Gastroesophageal sphincter (tissue), 3 donors: Measurements from ENCODE around the gene PRX.

Experiments used
- CTCF ChIP-seq, 4 experiments: fragments of 200-600 bp in 2 of 4; fragments of 450-650 bp in 2 of 4; sonication (generic) in 1 of 4; IDR thresholded peaks; one replicate each; pipeline ENCODE4 v1.5.1; 2017 to 2019; ENCODE audit warnings: antibody characterized with exemption in 4 of 4, mild to moderate bottlenecking in 2 of 4, moderate library complexity in 2 of 4
- EP300 ChIP-seq: sonication (generic); formaldehyde crosslinking; IDR thresholded peaks from one replicate; pipeline ENCODE4 v1.6.1; 2017; ENCODE audit warnings: antibody characterized with exemption, mild to moderate bottlenecking
- POLR2A ChIP-seq, 2 donors: fragments of 450-650 bp; IDR thresholded peaks; one replicate each; pipeline ENCODE4 v1.6.1; 2017; ENCODE audit warnings: antibody characterized with exemption in 2 of 2, mild to moderate bottlenecking in 2 of 2, moderate library complexity in 1 of 2
- POLR2AphosphoS5 ChIP-seq: sonication (generic); formaldehyde crosslinking; IDR thresholded peaks from one replicate; pipeline ENCODE4 v1.6.1; 2017; ENCODE audit warnings: antibody characterized with exemption

GRCh38 chr19:40355975-40356680 is 57.0 kb downstream of the PRX start:
- TF ChIP-seq CTCF (IDR thresholded peaks at IDR 0.05), result no peak
- TF ChIP-seq POLR2A (IDR thresholded peaks at IDR 0.05), result no peak
- TF ChIP-seq POLR2AphosphoS5, result no peak
- no peak for TF ChIP-seq EP300
